HEK293T (cell line): ENCODE measurements around the gene PRDM4.

ENCODE experiments used
- ARNT ChIP-seq: fragments of 450-650 bp; IDR thresholded peaks from 2 replicates; pipeline ENCODE4 v1.6.1; 2017; ENCODE audit warnings: mild to moderate bottlenecking
- CTBP1 ChIP-seq: fragments of 450-650 bp; IDR thresholded peaks from 2 replicates; pipeline ENCODE4 v1.6.1; 2016; ENCODE audit warnings: borderline replicate concordance
- FOXK2 ChIP-seq: fragments of 450-650 bp; IDR thresholded peaks from 2 replicates; pipeline ENCODE4 v1.6.1; 2016; ENCODE audit warnings: mild to moderate bottlenecking
- L3MBTL2 ChIP-seq: fragments of 450-650 bp; conservative IDR thresholded peaks from 2 replicates; pipeline ENCODE4 v1.6.1; 2016; ENCODE audit warnings: mild to moderate bottlenecking
- SP1 ChIP-seq: fragments of 450-650 bp; IDR thresholded peaks from 2 replicates; pipeline ENCODE4 v1.6.1; 2017
- SUZ12 ChIP-seq: fragments of 450-650 bp; IDR thresholded peaks from 2 replicates; pipeline ENCODE4 v1.6.1; 2016; ENCODE audit warnings: mild to moderate bottlenecking

GRCh38 chr12:107776171-107776570 is 15.2 kb upstream of the PRDM4 start:
- TF ChIP-seq FOXK2, result no peak
- TF ChIP-seq ARNT, result no peak
- no peak for TF ChIP-seq SUZ12
- no peak for TF ChIP-seq L3MBTL2
- TF ChIP-seq CTBP1, result no peak
- no peak for TF ChIP-seq SP1
